ENCODE measurements around the gene ULK3. TPM values are rescaled to one million over a fixed set of nuclear protein-coding genes. Genes with fewer than 3 reads are reported as not detected.

ULK3 gene
- total and polyA plus RNA-seq, 10 of the 15 experiments (the other 5 are each of a cell fraction or from before 2014, with no cell fraction given): 0.64 to 38.8 (median 27.1) TPM

DNA sequence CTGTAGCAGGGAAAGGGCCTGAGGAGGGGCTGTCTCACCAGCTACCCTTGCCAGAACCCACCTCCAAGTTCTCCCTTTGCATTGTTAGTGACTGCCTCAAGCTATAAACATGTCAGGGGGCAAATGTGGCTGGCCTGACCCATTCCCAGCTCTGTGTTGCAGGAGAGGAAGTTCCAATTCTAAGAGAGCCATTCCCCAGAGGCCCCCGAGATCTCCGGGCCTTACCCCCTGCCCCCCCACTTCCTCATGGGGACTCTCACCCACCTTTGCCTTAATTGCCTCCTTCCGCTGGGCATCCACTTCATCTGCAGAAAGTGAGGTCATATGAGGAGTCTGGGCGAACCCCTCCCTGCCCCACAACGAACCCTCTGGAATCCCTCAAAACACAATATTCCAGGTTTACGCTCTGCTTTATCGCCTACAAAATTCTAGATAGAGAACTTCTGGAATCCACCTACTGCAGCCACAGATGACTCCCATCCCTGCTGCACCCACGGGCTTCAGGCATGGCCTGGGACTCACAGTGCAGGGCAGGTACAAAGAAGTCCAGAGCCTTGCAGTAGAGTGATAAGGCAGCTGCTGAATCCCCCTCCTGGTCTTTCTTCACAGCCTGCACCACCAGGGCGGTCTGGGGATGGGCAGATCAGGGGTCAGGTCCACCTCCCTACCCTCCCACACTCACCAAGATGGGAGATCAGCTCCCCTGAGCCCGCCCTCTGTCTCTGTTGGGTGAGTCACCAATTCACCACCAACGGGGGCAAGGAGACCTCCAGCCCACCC lies 4.0 kb downstream of the ULK3 start:
- Histone ChIP-seq H3K27ac (ENCODE audit: control insufficient read depth, insufficient read depth) (no peak overlapping the region), H3K9me3 (replicated peaks; ENCODE audit: control insufficient read depth, insufficient read depth, low read length) (no peaks in the 10 kb centered on the region), H2AFZ (ENCODE audit: control insufficient read depth, low read depth, low read length) (no peak overlapping the region), H3K27me3 (replicated peaks in 1 of 2; ENCODE audit: control insufficient read depth in 2 of 2, insufficient read depth in 2 of 2, low read length in 1 of 2) (no peaks in the 10 kb centered on the region), H3K9ac (ENCODE audit: control insufficient read depth, insufficient read depth, low read length) (no peak overlapping the region), H3K36me3 (ENCODE audit: control insufficient read depth in 2 of 2, insufficient read depth in 2 of 2, low read length in 1 of 2) (no peaks in the 10 kb centered on the region), H3K79me2 (ENCODE audit: control insufficient read depth, insufficient read depth, low read length) (peaks cover 3% of the 10 kb centered on the region; the same call in 1 of the 2 replicates), H3K4me3 (no peak overlapping the region), H3K4me1 (ENCODE audit: control insufficient read depth, insufficient read depth, low read length) (peaks cover 11% of the 10 kb centered on the region), H4K20me1 (ENCODE audit: control insufficient read depth, insufficient read depth) (no peaks in the 10 kb centered on the region), H3K4me2 (ENCODE audit: control insufficient read depth, insufficient read depth) (no peak overlapping the region)
- TF ChIP-seq DPF2 (IDR thresholded peaks at IDR 0.05): no peak
- no peak for TF ChIP-seq NRF1 (conservative IDR thresholded peaks at IDR 0.05; ENCODE audit: low read depth, low read length)
- TF ChIP-seq NFIC (IDR thresholded peaks at IDR 0.05; ENCODE audit: low read depth, low read length): no peak
- TF ChIP-seq SMARCA5 (IDR thresholded peaks at IDR 0.05): no peak
- TF ChIP-seq RFX5 (IDR thresholded peaks at IDR 0.05; ENCODE audit: low read depth, low read length): no peak
- TF ChIP-seq EP300 (IDR thresholded peaks at IDR 0.05; ENCODE audit: borderline replicate concordance in 1 of 2, control insufficient read depth in 1 of 2, low read depth in 2 of 2, low read length in 2 of 2): no peak
- POLR2A ChIA-PET: interaction anchor here (0.6 kb wide), 2 partner anchors 25 to 108 kb away, joined by 3 to 8 read pairs; no protein-coding TSS in a partner anchor
- RAD21 ChIA-PET (ENCODE audit: unreplicated experiment): interaction anchor here (0.8 kb wide), 1 partner anchor 68 kb away, joined by 3 read pairs; the partner anchor contains the start of gene FAM219B
- in situ Hi-C loops (cut with MboI): no loop called here
- CTCF ChIA-PET: interaction anchor here (0.6 to 6.2 kb wide), 6 partner anchors 35 to 204 kb away, joined by 3 to 59 read pairs (median 5); no protein-coding TSS in a partner anchor
- no peak for FAIRE-seq
- DNase-seq (ENCODE audit: low read depth, low spot score): no peak
- SMC1A ChIA-PET (ENCODE audit: uncharacterized antibody, unreplicated experiment): interaction anchor here (0.8 kb wide), 1 partner anchor 68 kb away, joined by 3 read pairs; no protein-coding TSS in a partner anchor
- intact Hi-C loops (cut with micrococcal nuclease; ENCODE audit: unreplicated experiment): loop anchor here (5.0 kb wide), 1 partner anchor 202 kb away; no protein-coding TSS in a partner anchor
- ATAC-seq: no peak
- WGBS (ENCODE audit: insufficient coverage, insufficient replicate concordance, low lambda C conversion rate, missing lambda C conversion rate): 67% methylated on average over 9 of the region's 11 CpGs
- no TSS peak for BruUV-seq (replicated peaks)

Data from GM12878 (cell line).